Measurements from ENCODE around the gene MARK4.

- TF ChIP-seq CTCF (IDR thresholded peaks at IDR 0.05) (no peak), POLR2A (IDR thresholded peaks at IDR 0.05) (no peak), POLR2AphosphoS5 (IDR thresholded peaks at IDR 0.05) (no peak)
Observed at GRCh38 chr19:45333609-45334303, 82.7 kb downstream of the MARK4 start.
